ENCODE measurements around the gene GPATCH4. TPM values are rescaled to one million over a fixed set of nuclear protein-coding genes. Genes with fewer than 3 reads are reported as not detected.
"Not testable (repeated sequence)": the region's sequence is repeated elsewhere in the genome, so short reads cannot be mapped to it uniquely, and the experiment has no call there.

GPATCH4 gene
- total and polyA plus RNA-seq, 10 of the 15 experiments (the other 5 are each of a cell fraction or from before 2014, with no cell fraction given), result 35.5 to 111 (median 73.9) TPM

GRCh38 chr1:156587927-156588326 is 13.4 kb downstream of the GPATCH4 start:
- H4K20me1 ChIP-seq (ENCODE audit: control insufficient read depth, insufficient read depth); ATAC-seq; H3K27me3 ChIP-seq (replicated peaks in 1 of 2; ENCODE audit: control insufficient read depth in 2 of 2, insufficient read depth in 2 of 2, low read length in 1 of 2); H3K4me3 ChIP-seq; H3K79me2 ChIP-seq (ENCODE audit: control insufficient read depth, insufficient read depth, low read length); H2AFZ ChIP-seq (ENCODE audit: control insufficient read depth, low read depth, low read length); FAIRE-seq; H3K4me1 ChIP-seq (ENCODE audit: control insufficient read depth, insufficient read depth, low read length); intact Hi-C loops (cut with micrococcal nuclease; ENCODE audit: unreplicated experiment); H3K9me3 ChIP-seq (replicated peaks; ENCODE audit: control insufficient read depth, insufficient read depth, low read length); H3K9ac ChIP-seq (ENCODE audit: control insufficient read depth, insufficient read depth, low read length); RAD21 ChIA-PET (ENCODE audit: unreplicated experiment); POLR2A ChIA-PET; H3K4me2 ChIP-seq (ENCODE audit: control insufficient read depth, insufficient read depth); BruUV-seq (replicated peaks); H3K27ac ChIP-seq (ENCODE audit: control insufficient read depth, insufficient read depth); in situ Hi-C loops (cut with MboI); DNase-seq (ENCODE audit: low read depth, low spot score); H3K36me3 ChIP-seq (ENCODE audit: control insufficient read depth in 2 of 2, insufficient read depth in 2 of 2, low read length in 1 of 2): not testable (repeated sequence)
- CTCF ChIA-PET, result interaction anchor here (1.5 to 4.6 kb wide), 2 partner anchors 20 to 107 kb away, joined by 5 to 40 read pairs; no protein-coding TSS in a partner anchor
- WGBS (ENCODE audit: insufficient coverage, insufficient replicate concordance, low lambda C conversion rate, missing lambda C conversion rate), result 69% methylated on average over 8 of the region's 8 CpGs
- SMC1A ChIA-PET (ENCODE audit: uncharacterized antibody, unreplicated experiment), result interaction anchor here (0.7 to 1.4 kb wide), 2 partner anchors 80 to 135 kb away, joined by 3 read pairs; no protein-coding TSS in a partner anchor

- Histone ChIP-seq H3K4me1 (ENCODE audit: control insufficient read depth, insufficient read depth, low read length) (peaks cover 17% of the 10 kb centered on the region), H2AFZ (ENCODE audit: control insufficient read depth, low read depth, low read length) (no peak overlapping the region), H3K4me2 (ENCODE audit: control insufficient read depth, insufficient read depth) (no peak overlapping the region), H3K27ac (ENCODE audit: control insufficient read depth, insufficient read depth) (no peak overlapping the region), H3K79me2 (ENCODE audit: control insufficient read depth, insufficient read depth, low read length) (peaks cover 3% of the 10 kb centered on the region), H3K4me3 (no peak overlapping the region), H3K27me3 (replicated peaks in 1 of 2; ENCODE audit: control insufficient read depth in 2 of 2, insufficient read depth in 2 of 2, low read length in 1 of 2) (no peaks in the 10 kb centered on the region; a peak in 1 of 4 replicates), H3K9me3 (replicated peaks; ENCODE audit: control insufficient read depth, insufficient read depth, low read length) (no peaks in the 10 kb centered on the region), H3K9ac (ENCODE audit: control insufficient read depth, insufficient read depth, low read length) (no peak overlapping the region), H3K36me3 (ENCODE audit: control insufficient read depth in 2 of 2, insufficient read depth in 2 of 2, low read length in 1 of 2) (no peaks in the 10 kb centered on the region), H4K20me1 (ENCODE audit: control insufficient read depth, insufficient read depth) (no peaks in the 10 kb centered on the region)
- no peak for FAIRE-seq
- in situ Hi-C loops (cut with MboI), result no loop called here
- WGBS (ENCODE audit: insufficient coverage, insufficient replicate concordance, low lambda C conversion rate, missing lambda C conversion rate), result 61% methylated on average over 3 of the region's 3 CpGs
- intact Hi-C loops (cut with micrococcal nuclease; ENCODE audit: unreplicated experiment), result no loop called here
- TF ChIP-seq TARDBP (IDR thresholded peaks at IDR 0.05; ENCODE audit: borderline replicate concordance) (no peak), MEF2B (IDR thresholded peaks at IDR 0.05; ENCODE audit: partially characterized antibody, poor library complexity, severe bottlenecking) (no peak), POU2F2 (IDR thresholded peaks at IDR 0.05; ENCODE audit: borderline replicate concordance, low read depth, low read length) (no peak), ZBTB40 (IDR thresholded peaks at IDR 0.05; ENCODE audit: borderline replicate concordance) (no peak)
- ATAC-seq, result no peak
- CTCF ChIA-PET, result interaction anchor here (0.8 to 4.6 kb wide), 9 partner anchors 13 to 139 kb away, joined by 3 to 40 read pairs (median 3); partner anchors contain the start of gene GPATCH4
- SMC1A ChIA-PET (ENCODE audit: uncharacterized antibody, unreplicated experiment), result interaction anchor here (0.7 to 3.5 kb wide), 2 partner anchors 21 to 134 kb away, joined by 3 to 22 read pairs; no protein-coding TSS in a partner anchor
- RAD21 ChIA-PET (ENCODE audit: unreplicated experiment), result interaction anchor here (0.8 to 2.4 kb wide), 3 partner anchors 21 to 90 kb away, joined by 3 to 12 read pairs (median 4); no protein-coding TSS in a partner anchor
- no peak for DNase-seq (ENCODE audit: low read depth, low spot score)
- no TSS peak for BruUV-seq (replicated peaks)
- POLR2A ChIA-PET, result interaction anchor here (0.6 kb wide), 1 partner anchor 62 kb away, joined by 4 read pairs; no protein-coding TSS in a partner anchor
Observed at GRCh38 chr1:156586892-156587477, 14.3 kb downstream of the GPATCH4 start.
